Neuron (in vitro differentiated cells): ENCODE results near the gene MTHFR.

ENCODE experiments used
- H2AFZ ChIP-seq: one replicate; pipeline ENCODE4 v1.6.1; 2013; ENCODE audit warnings: low read depth, mild to moderate bottlenecking, inconsistent platforms, low read length, moderate library complexity
- H3K27me3 ChIP-seq: one replicate; pipeline ENCODE4 v1.6.1; 2013; ENCODE audit warnings: low read length; ENCODE audit not compliant: insufficient read depth
- H3K36me3 ChIP-seq: one replicate; pipeline ENCODE4 v1.6.1; 2013; ENCODE audit warnings: low read length; ENCODE audit not compliant: insufficient read depth
- H3K4me1 ChIP-seq: one replicate; pipeline ENCODE4 v1.6.1; 2013; ENCODE audit warnings: low read length; ENCODE audit not compliant: insufficient read depth
- H3K4me3 ChIP-seq: 2 replicates; pipeline ENCODE4 v1.5.1; 2013; ENCODE audit warnings: mild to moderate bottlenecking, low read length, moderate library complexity
- H3K9me3 ChIP-seq: one replicate; pipeline ENCODE4 v1.6.1; 2013; ENCODE audit warnings: low read length

Gene MTHFR

GRCh38 chr1:11761988-11762406 lies 43.8 kb downstream of the MTHFR start, which contains the start of gene C1orf167:
Gene C1orf167 (plus strand): TSS chr1:11762193. CDS start chr1:11764401, 2,208 bp downstream.
- Histone ChIP-seq H3K9me3 (no peaks in the 10 kb centered on the region), H3K36me3 (no peaks in the 10 kb centered on the region), H3K4me3 (no peak within 1 kb of the TSS), H2AFZ (no peak within 1 kb of the TSS), H3K4me1 (no peaks in the 10 kb centered on the region), H3K27me3 (peaks cover 32% of the 10 kb centered on the region)

GRCh38 chr1:11761285-11761684 lies 44.5 kb downstream of the MTHFR start:
- Histone ChIP-seq H2AFZ (no peak overlapping the region), H3K4me1 (no peaks in the 10 kb centered on the region), H3K4me3 (no peak overlapping the region), H3K36me3 (no peaks in the 10 kb centered on the region), H3K27me3 (peaks cover 30% of the 10 kb centered on the region), H3K9me3 (no peaks in the 10 kb centered on the region)

GRCh38 chr1:11759791-11760190 lies 46.0 kb downstream of the MTHFR start:
- H3K27me3 ChIP-seq: peaks cover 30% of the 10 kb centered on the region
- H3K9me3 ChIP-seq: no peaks in the 10 kb centered on the region
- H3K4me3 ChIP-seq: no peak overlapping the region
- no peaks in the 10 kb centered on the region for H3K4me1 ChIP-seq
- no peak overlapping the region for H2AFZ ChIP-seq
- no peaks in the 10 kb centered on the region for H3K36me3 ChIP-seq

GRCh38 chr1:11757047-11757446 lies 48.7 kb downstream of the MTHFR start:
- H3K9me3 ChIP-seq: no peaks in the 10 kb centered on the region
- no peak overlapping the region for H3K4me3 ChIP-seq
- peaks cover 14% of the 10 kb centered on the region for H3K27me3 ChIP-seq
- no peaks in the 10 kb centered on the region for H3K36me3 ChIP-seq
- no peak overlapping the region for H2AFZ ChIP-seq
- H3K4me1 ChIP-seq: peaks cover 6% of the 10 kb centered on the region

GRCh38 chr1:11753555-11754208 lies 52.1 kb downstream of the MTHFR start:
- Histone ChIP-seq H3K4me1 (peaks cover 8% of the 10 kb centered on the region), H3K27me3 (no peaks in the 10 kb centered on the region), H3K9me3 (no peaks in the 10 kb centered on the region), H3K36me3 (peaks cover 14% of the 10 kb centered on the region), H3K4me3 (no peak overlapping the region), H2AFZ (no peak overlapping the region)

- Histone ChIP-seq H2AFZ (no peak overlapping the region), H3K27me3 (no peaks in the 10 kb centered on the region), H3K9me3 (no peaks in the 10 kb centered on the region), H3K4me1 (peaks cover 8% of the 10 kb centered on the region), H3K4me3 (no peak overlapping the region), H3K36me3 (peaks cover 19% of the 10 kb centered on the region)
These were observed 53.2 kb downstream of the MTHFR start for GRCh38 chr1:11752359-11753088.

- peaks cover 26% of the 10 kb centered on the region for H3K36me3 ChIP-seq
- no peak overlapping the region for H2AFZ ChIP-seq
- H3K4me3 ChIP-seq: no peak overlapping the region
- peaks cover 8% of the 10 kb centered on the region for H3K4me1 ChIP-seq
- H3K27me3 ChIP-seq: no peaks in the 10 kb centered on the region
- no peaks in the 10 kb centered on the region for H3K9me3 ChIP-seq
These were observed 54.7 kb downstream of the MTHFR start for GRCh38 chr1:11751087-11751486.

GRCh38 chr1:11749996-11750395 lies 55.8 kb downstream of the MTHFR start:
- H3K4me3 ChIP-seq: no peak overlapping the region
- no peaks in the 10 kb centered on the region for H3K27me3 ChIP-seq
- peaks cover 8% of the 10 kb centered on the region for H3K4me1 ChIP-seq
- no peak overlapping the region for H2AFZ ChIP-seq
- peaks cover 29% of the 10 kb centered on the region for H3K36me3 ChIP-seq
- no peaks in the 10 kb centered on the region for H3K9me3 ChIP-seq

- H3K27me3 ChIP-seq: no peaks in the 10 kb centered on the region
- peaks cover 8% of the 10 kb centered on the region for H3K4me1 ChIP-seq
- no peaks in the 10 kb centered on the region for H3K9me3 ChIP-seq
- no peak overlapping the region for H3K4me3 ChIP-seq
- peaks cover 29% of the 10 kb centered on the region for H3K36me3 ChIP-seq
- H2AFZ ChIP-seq: no peak overlapping the region
These were observed 56.5 kb downstream of the MTHFR start for GRCh38 chr1:11749203-11749689.

- H2AFZ ChIP-seq: no peak overlapping the region
- peaks cover 8% of the 10 kb centered on the region for H3K4me1 ChIP-seq
- H3K27me3 ChIP-seq: no peaks in the 10 kb centered on the region
- peaks cover 29% of the 10 kb centered on the region for H3K36me3 ChIP-seq
- H3K4me3 ChIP-seq: no peak overlapping the region
- no peaks in the 10 kb centered on the region for H3K9me3 ChIP-seq
These were observed 57.2 kb downstream of the MTHFR start for GRCh38 chr1:11748294-11749202.

- Histone ChIP-seq H3K27me3 (no peaks in the 10 kb centered on the region), H2AFZ (no peak overlapping the region), H3K4me1 (peaks cover under 1% of the 10 kb centered on the region), H3K9me3 (no peaks in the 10 kb centered on the region), H3K4me3 (no peak overlapping the region), H3K36me3 (peaks cover 29% of the 10 kb centered on the region)
These were observed 58.8 kb downstream of the MTHFR start for GRCh38 chr1:11746795-11747487.

GRCh38 chr1:11746092-11746491 lies 59.7 kb downstream of the MTHFR start:
- H3K36me3 ChIP-seq: peaks cover 29% of the 10 kb centered on the region
- H3K9me3 ChIP-seq: no peaks in the 10 kb centered on the region
- H3K27me3 ChIP-seq: no peaks in the 10 kb centered on the region
- no peak overlapping the region for H3K4me3 ChIP-seq
- no peak overlapping the region for H2AFZ ChIP-seq
- H3K4me1 ChIP-seq: no peaks in the 10 kb centered on the region
